ENCODE data around the gene CTNND1.

CTNND1 gene

GRCh38 chr11:57741132-57742086 lies 20.2 kb upstream of the CTNND1 start, which contains the start of gene SELENOH:
TSS of gene SELENOH (plus strand) at chr11:57741491. CDS start at chr11:57741596, 105 bp downstream.
- Histone ChIP-seq H3K4me1 (ENCODE audit: control insufficient read depth, insufficient read depth, low read length) (peaks cover 13% of the 10 kb centered on the region), H3K36me3 (ENCODE audit: control insufficient read depth, insufficient read depth, low read length) (peaks cover 8% of the 10 kb centered on the region), H3K9me3 (ENCODE audit: control insufficient read depth, low read length) (no peaks in the 10 kb centered on the region), H3K27me3 (ENCODE audit: control insufficient read depth, insufficient read depth, low read length) (no peaks in the 10 kb centered on the region), H3K9ac (ENCODE audit: low read length) (peak within 1 kb of the TSS; percentile 93), H3K4me3 (ENCODE audit: low read length) (peak within 1 kb of the TSS; percentile 72)

- peaks cover 13% of the 10 kb centered on the region for H3K4me1 ChIP-seq (ENCODE audit: control insufficient read depth, insufficient read depth, low read length)
- H3K4me3 ChIP-seq (ENCODE audit: low read length), result peak overlapping the region; percentile 72
- no peaks in the 10 kb centered on the region for H3K9me3 ChIP-seq (ENCODE audit: control insufficient read depth, low read length)
- peaks cover 8% of the 10 kb centered on the region for H3K36me3 ChIP-seq (ENCODE audit: control insufficient read depth, insufficient read depth, low read length)
- H3K9ac ChIP-seq (ENCODE audit: low read length), result peak overlapping the region; percentile 93
- no peaks in the 10 kb centered on the region for H3K27me3 ChIP-seq (ENCODE audit: control insufficient read depth, insufficient read depth, low read length)
Measured at GRCh38 chr11:57742087-57742452, 19.5 kb upstream of the CTNND1 start.

- Histone ChIP-seq H3K4me1 (ENCODE audit: control insufficient read depth, insufficient read depth, low read length) (peaks cover 13% of the 10 kb centered on the region), H3K9ac (ENCODE audit: low read length) (no peak overlapping the region), H3K4me3 (ENCODE audit: low read length) (no peak overlapping the region), H3K27me3 (ENCODE audit: control insufficient read depth, insufficient read depth, low read length) (no peaks in the 10 kb centered on the region), H3K36me3 (ENCODE audit: control insufficient read depth, insufficient read depth, low read length) (peaks cover 8% of the 10 kb centered on the region), H3K9me3 (ENCODE audit: control insufficient read depth, low read length) (no peaks in the 10 kb centered on the region)
Measured at GRCh38 chr11:57744357-57744756, 17.2 kb upstream of the CTNND1 start.

GRCh38 chr11:57745206-57745605 lies 16.4 kb upstream of the CTNND1 start:
- peaks cover 13% of the 10 kb centered on the region for H3K4me1 ChIP-seq (ENCODE audit: control insufficient read depth, insufficient read depth, low read length)
- H3K36me3 ChIP-seq (ENCODE audit: control insufficient read depth, insufficient read depth, low read length), result peaks cover 8% of the 10 kb centered on the region
- no peaks in the 10 kb centered on the region for H3K27me3 ChIP-seq (ENCODE audit: control insufficient read depth, insufficient read depth, low read length)
- H3K9ac ChIP-seq (ENCODE audit: low read length), result no peak overlapping the region
- no peaks in the 10 kb centered on the region for H3K9me3 ChIP-seq (ENCODE audit: control insufficient read depth, low read length)
- no peak overlapping the region for H3K4me3 ChIP-seq (ENCODE audit: low read length)

- Histone ChIP-seq H3K4me1 (ENCODE audit: control insufficient read depth, insufficient read depth, low read length) (peaks cover 18% of the 10 kb centered on the region), H3K4me3 (ENCODE audit: low read length) (no peak overlapping the region), H3K36me3 (ENCODE audit: control insufficient read depth, insufficient read depth, low read length) (peaks cover 8% of the 10 kb centered on the region), H3K27me3 (ENCODE audit: control insufficient read depth, insufficient read depth, low read length) (no peaks in the 10 kb centered on the region), H3K9me3 (ENCODE audit: control insufficient read depth, low read length) (no peaks in the 10 kb centered on the region), H3K9ac (ENCODE audit: low read length) (no peak overlapping the region)
Measured at GRCh38 chr11:57746920-57747319, 14.7 kb upstream of the CTNND1 start.

GRCh38 chr11:57751176-57751575 lies 10.4 kb upstream of the CTNND1 start:
- Histone ChIP-seq H3K9ac (ENCODE audit: low read length) (no peak overlapping the region), H3K36me3 (ENCODE audit: control insufficient read depth, insufficient read depth, low read length) (no peaks in the 10 kb centered on the region), H3K4me1 (ENCODE audit: control insufficient read depth, insufficient read depth, low read length) (peaks cover 12% of the 10 kb centered on the region), H3K4me3 (ENCODE audit: low read length) (no peak overlapping the region), H3K9me3 (ENCODE audit: control insufficient read depth, low read length) (no peaks in the 10 kb centered on the region), H3K27me3 (ENCODE audit: control insufficient read depth, insufficient read depth, low read length) (no peaks in the 10 kb centered on the region)

- Histone ChIP-seq H3K36me3 (ENCODE audit: control insufficient read depth, insufficient read depth, low read length) (no peaks in the 10 kb centered on the region), H3K9ac (ENCODE audit: low read length) (no peak within 1 kb of the TSS), H3K9me3 (ENCODE audit: control insufficient read depth, low read length) (no peaks in the 10 kb centered on the region), H3K4me1 (ENCODE audit: control insufficient read depth, insufficient read depth, low read length) (peaks cover 12% of the 10 kb centered on the region), H3K4me3 (ENCODE audit: low read length) (no peak within 1 kb of the TSS), H3K27me3 (ENCODE audit: control insufficient read depth, insufficient read depth, low read length) (no peaks in the 10 kb centered on the region)
Measured at GRCh38 chr11:57751676-57752253, 9.8 kb upstream of the CTNND1 start, which contains the start of gene BTBD18. TSS of gene BTBD18 (minus strand) at chr11:57751819. CDS start at chr11:57751188, 631 bp downstream.

- Histone ChIP-seq H3K9me3 (ENCODE audit: control insufficient read depth, low read length) (no peaks in the 10 kb centered on the region), H3K36me3 (ENCODE audit: control insufficient read depth, insufficient read depth, low read length) (no peaks in the 10 kb centered on the region), H3K9ac (ENCODE audit: low read length) (no peak overlapping the region), H3K27me3 (ENCODE audit: control insufficient read depth, insufficient read depth, low read length) (no peaks in the 10 kb centered on the region), H3K4me1 (ENCODE audit: control insufficient read depth, insufficient read depth, low read length) (peaks cover 18% of the 10 kb centered on the region), H3K4me3 (ENCODE audit: low read length) (no peak overlapping the region)
Measured at GRCh38 chr11:57752954-57753353, 8.6 kb upstream of the CTNND1 start.

- Histone ChIP-seq H3K9ac (ENCODE audit: low read length) (no peak overlapping the region), H3K9me3 (ENCODE audit: control insufficient read depth, low read length) (no peaks in the 10 kb centered on the region), H3K4me3 (ENCODE audit: low read length) (no peak overlapping the region), H3K27me3 (ENCODE audit: control insufficient read depth, insufficient read depth, low read length) (no peaks in the 10 kb centered on the region), H3K4me1 (ENCODE audit: control insufficient read depth, insufficient read depth, low read length) (peaks cover 7% of the 10 kb centered on the region), H3K36me3 (ENCODE audit: control insufficient read depth, insufficient read depth, low read length) (no peaks in the 10 kb centered on the region)
Measured at GRCh38 chr11:57758174-57758573, 3.4 kb upstream of the CTNND1 start.

- H3K27me3 ChIP-seq (ENCODE audit: control insufficient read depth, insufficient read depth, low read length), result no peaks in the 10 kb centered on the region
- H3K9ac ChIP-seq (ENCODE audit: low read length), result peak overlapping the region; percentile 99
- H3K9me3 ChIP-seq (ENCODE audit: control insufficient read depth, low read length), result no peaks in the 10 kb centered on the region
- peak overlapping the region; percentile 80 for H3K4me3 ChIP-seq (ENCODE audit: low read length)
- peaks cover 9% of the 10 kb centered on the region for H3K4me1 ChIP-seq (ENCODE audit: control insufficient read depth, insufficient read depth, low read length)
- no peaks in the 10 kb centered on the region for H3K36me3 ChIP-seq (ENCODE audit: control insufficient read depth, insufficient read depth, low read length)
Measured at GRCh38 chr11:57762235-57762861, 746 bp downstream of the CTNND1 start.

- H3K4me1 ChIP-seq (ENCODE audit: control insufficient read depth, insufficient read depth, low read length), result peaks cover 10% of the 10 kb centered on the region
- peak overlapping the region; percentile 99 for H3K9ac ChIP-seq (ENCODE audit: low read length)
- no peaks in the 10 kb centered on the region for H3K9me3 ChIP-seq (ENCODE audit: control insufficient read depth, low read length)
- no peaks in the 10 kb centered on the region for H3K27me3 ChIP-seq (ENCODE audit: control insufficient read depth, insufficient read depth, low read length)
- peak overlapping the region; percentile 80 for H3K4me3 ChIP-seq (ENCODE audit: low read length)
- no peaks in the 10 kb centered on the region for H3K36me3 ChIP-seq (ENCODE audit: control insufficient read depth, insufficient read depth, low read length)
Measured at GRCh38 chr11:57763568-57763967, 2.0 kb downstream of the CTNND1 start.

- no peaks in the 10 kb centered on the region for H3K36me3 ChIP-seq (ENCODE audit: control insufficient read depth, insufficient read depth, low read length)
- peak overlapping the region; percentile 99 for H3K9ac ChIP-seq (ENCODE audit: low read length)
- peak overlapping the region; percentile 80 for H3K4me3 ChIP-seq (ENCODE audit: low read length)
- H3K4me1 ChIP-seq (ENCODE audit: control insufficient read depth, insufficient read depth, low read length), result peaks cover 10% of the 10 kb centered on the region
- no peaks in the 10 kb centered on the region for H3K9me3 ChIP-seq (ENCODE audit: control insufficient read depth, low read length)
- H3K27me3 ChIP-seq (ENCODE audit: control insufficient read depth, insufficient read depth, low read length), result no peaks in the 10 kb centered on the region
Measured at GRCh38 chr11:57764021-57764420, 2.4 kb downstream of the CTNND1 start.

Data from mucosa of stomach (tissue), 1 donor.